ENCODE results near the gene BET1L.
"Not testable (repeated sequence)": the region's sequence is repeated elsewhere in the genome, so short reads cannot be mapped to it uniquely, and the experiment has no call there.

Gene BET1L

DNA sequence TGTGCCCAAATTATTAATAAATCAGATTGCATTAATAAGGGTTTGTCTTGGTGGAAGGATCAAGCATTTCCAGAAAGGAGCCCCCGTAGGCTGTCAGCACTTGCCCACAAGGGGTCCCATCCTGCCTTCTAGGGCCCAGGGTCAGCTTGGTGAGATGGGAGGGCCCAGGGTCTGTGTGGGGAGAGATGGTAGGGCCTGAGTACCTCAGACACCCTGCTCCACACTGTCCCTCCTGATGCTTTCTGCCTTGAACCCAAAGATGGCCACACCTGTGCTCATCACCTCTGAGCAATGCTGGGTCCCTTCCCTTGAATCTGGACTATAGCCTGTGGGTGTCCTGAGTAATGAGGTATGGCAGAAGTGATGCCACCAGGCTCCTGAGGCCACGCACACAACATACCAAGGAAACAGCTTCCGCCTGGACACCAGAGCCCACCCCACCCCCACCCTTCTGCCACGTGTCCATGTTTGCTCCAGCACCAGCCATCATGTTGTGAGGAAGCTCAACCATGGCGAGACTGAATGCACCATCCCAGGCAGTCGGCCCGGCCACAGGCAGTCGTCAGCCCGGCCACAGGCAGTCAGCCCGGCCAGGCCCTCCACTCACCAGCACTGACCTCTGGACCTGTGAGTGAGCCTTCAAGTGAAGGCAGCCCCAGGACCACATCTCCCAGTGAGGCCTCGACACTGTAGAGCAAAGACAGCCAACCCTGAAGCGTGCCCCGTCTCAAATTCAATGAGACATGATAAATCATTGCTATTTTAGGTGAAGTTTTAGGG, 6.8 kb downstream of the BET1L start:
- no peaks in the 10 kb centered on the region for H3K4me1 ChIP-seq (ENCODE audit: insufficient read depth, low read length)
- peaks cover 14% of the 10 kb centered on the region for H3K36me3 ChIP-seq (ENCODE audit: insufficient read depth, low read length)
- no peak overlapping the region for H3K27ac ChIP-seq (ENCODE audit: low read depth, low read length)
- no peak overlapping the region for H3K9ac ChIP-seq (ENCODE audit: low read depth, low read length)
- 94% methylated on average over 13 of the region's 13 CpGs for WGBS
- H3K9me3 ChIP-seq (ENCODE audit: insufficient read depth, low read depth, low read length), result no peaks in the 10 kb centered on the region
- no peak overlapping the region for H3K4me3 ChIP-seq (ENCODE audit: low read length)
- H3K27me3 ChIP-seq (ENCODE audit: insufficient read depth, low read length), result no peaks in the 10 kb centered on the region

DNA sequence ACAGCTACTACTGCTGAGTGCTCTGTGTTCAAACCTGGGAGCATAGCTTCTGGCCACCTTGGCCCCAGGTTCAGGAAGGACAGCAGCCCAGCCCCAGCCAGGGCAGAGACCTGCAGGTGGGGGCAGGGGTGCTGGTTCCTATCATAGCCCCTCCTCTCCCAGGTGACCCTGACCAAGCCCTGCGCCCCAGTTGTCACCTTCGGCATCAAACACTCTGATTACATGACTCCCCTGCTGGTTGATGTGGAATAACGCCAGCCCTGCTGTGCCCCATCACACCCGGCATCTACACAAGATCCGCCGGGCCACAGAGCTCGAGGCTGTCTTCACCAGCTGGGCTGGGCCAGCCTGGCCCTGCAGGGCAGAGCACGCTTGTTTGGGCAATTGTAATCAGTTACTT, 7.4 kb downstream of the BET1L start:
- Histone ChIP-seq H3K9me3 (ENCODE audit: insufficient read depth, low read depth, low read length) (no peaks in the 10 kb centered on the region), H3K27me3 (ENCODE audit: insufficient read depth, low read length) (no peaks in the 10 kb centered on the region), H3K4me1 (ENCODE audit: insufficient read depth, low read length) (no peaks in the 10 kb centered on the region), H3K4me3 (ENCODE audit: low read length) (no peak overlapping the region), H3K36me3 (ENCODE audit: insufficient read depth, low read length) (peaks cover 7% of the 10 kb centered on the region), H3K9ac (ENCODE audit: low read depth, low read length) (no peak overlapping the region), H3K27ac (ENCODE audit: low read depth, low read length) (no peak overlapping the region)
- 89% methylated on average over 8 of the region's 8 CpGs for WGBS

DNA sequence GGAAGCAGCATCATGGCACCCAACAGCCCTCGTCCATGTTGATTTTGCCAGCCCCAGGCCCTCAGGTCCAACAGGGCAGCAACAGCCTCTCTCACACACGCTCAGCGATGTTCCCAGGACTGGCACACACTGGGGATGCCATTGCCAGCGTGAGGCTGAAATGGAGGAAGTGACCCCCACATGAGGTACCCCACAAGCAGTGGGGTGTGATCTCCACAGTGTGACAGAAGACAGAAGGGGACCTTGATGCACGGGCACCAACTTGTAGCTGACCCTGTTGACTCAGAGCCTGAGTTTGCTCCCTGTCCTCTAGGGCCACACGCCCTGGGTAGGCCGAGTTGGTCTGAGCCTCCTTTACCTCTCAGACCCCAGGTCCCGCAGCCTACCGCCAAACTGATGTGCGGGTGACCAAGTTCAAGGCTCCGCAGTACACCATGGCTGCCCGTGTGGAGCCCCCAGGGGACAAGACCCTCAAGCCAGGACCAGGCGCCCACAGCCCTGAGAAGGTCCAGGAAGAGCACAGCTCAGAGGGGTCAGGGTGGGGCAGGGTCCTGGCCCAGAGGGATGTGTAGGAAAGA, 8.1 kb downstream of the BET1L start:
- 87% methylated on average over 13 of the region's 13 CpGs for WGBS
- H3K9me3 ChIP-seq (ENCODE audit: insufficient read depth, low read depth, low read length), result no peaks in the 10 kb centered on the region
- H3K4me3 ChIP-seq (ENCODE audit: low read length), result no peak overlapping the region
- H3K27ac ChIP-seq (ENCODE audit: low read depth, low read length), result no peak overlapping the region
- H3K4me1 ChIP-seq (ENCODE audit: insufficient read depth, low read length), result no peaks in the 10 kb centered on the region
- no peak overlapping the region for H3K9ac ChIP-seq (ENCODE audit: low read depth, low read length)
- H3K36me3 ChIP-seq (ENCODE audit: insufficient read depth, low read length), result peaks cover under 1% of the 10 kb centered on the region; the same call in 1 of the 2 replicates
- no peaks in the 10 kb centered on the region for H3K27me3 ChIP-seq (ENCODE audit: insufficient read depth, low read length)

DNA sequence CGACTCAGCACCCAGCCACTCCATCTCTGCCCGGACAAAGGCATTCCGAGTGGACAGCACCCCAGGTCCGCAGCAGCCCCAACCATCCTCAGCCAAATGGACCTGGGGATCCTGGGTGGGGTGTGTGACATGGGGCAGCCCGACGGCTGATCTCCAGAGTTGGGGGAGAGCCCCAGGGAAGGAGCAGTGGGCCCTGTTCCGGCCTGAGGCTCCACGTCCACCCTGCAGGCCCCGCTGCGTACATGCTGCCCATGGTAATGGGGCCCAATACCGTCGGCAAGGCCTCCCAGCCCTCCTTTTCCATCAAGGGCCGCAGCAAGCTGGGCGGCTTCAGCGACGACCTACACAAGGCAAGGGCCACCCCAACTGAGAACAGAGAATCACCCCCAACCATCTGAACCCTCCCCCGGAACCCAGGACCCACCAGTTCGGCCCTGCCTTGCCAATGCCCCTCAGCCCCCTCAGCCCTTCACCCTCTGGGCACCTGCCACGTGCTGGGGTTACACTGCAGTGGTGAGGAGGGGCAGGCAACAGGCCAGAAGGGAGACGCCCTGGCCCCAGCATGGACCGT, 8.9 kb downstream of the BET1L start:
- Histone ChIP-seq H3K27me3 (ENCODE audit: insufficient read depth, low read length) (no peaks in the 10 kb centered on the region), H3K27ac (ENCODE audit: low read depth, low read length) (no peak overlapping the region), H3K4me3 (ENCODE audit: low read length) (no peak overlapping the region), H3K9me3 (ENCODE audit: insufficient read depth, low read depth, low read length) (no peaks in the 10 kb centered on the region), H3K36me3 (ENCODE audit: insufficient read depth, low read length) (no peaks in the 10 kb centered on the region), H3K4me1 (ENCODE audit: insufficient read depth, low read length) (no peaks in the 10 kb centered on the region), H3K9ac (ENCODE audit: low read depth, low read length) (no peak overlapping the region)
- 85% methylated on average over 21 of the region's 21 CpGs for WGBS

DNA sequence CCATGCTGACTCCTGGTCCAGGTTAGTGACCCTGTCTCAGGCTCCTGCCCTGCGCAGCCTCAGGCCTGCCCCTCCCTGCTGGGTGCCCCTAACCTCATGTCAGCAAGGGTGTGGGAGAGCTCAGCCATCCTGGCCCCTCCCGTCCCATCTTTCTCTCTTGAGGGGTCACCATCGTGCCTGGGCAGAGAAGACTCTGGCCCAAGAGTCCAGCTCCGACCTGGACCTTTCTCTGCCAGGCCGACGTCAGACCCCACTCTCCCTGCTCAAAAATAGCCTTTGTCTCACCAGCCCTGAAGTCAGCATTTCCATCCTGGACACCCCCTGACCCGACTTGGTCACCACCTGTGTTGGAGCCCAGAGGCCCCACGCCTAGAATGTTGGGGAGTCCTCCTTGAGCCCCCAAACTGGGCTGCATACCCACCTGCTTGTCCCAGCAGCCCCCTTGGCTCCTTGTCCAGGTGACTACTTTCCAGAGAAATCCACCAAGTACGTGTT, 9.4 kb downstream of the BET1L start:
- Histone ChIP-seq H3K9ac (ENCODE audit: low read depth, low read length) (no peak overlapping the region), H3K27me3 (ENCODE audit: insufficient read depth, low read length) (no peaks in the 10 kb centered on the region), H3K27ac (ENCODE audit: low read depth, low read length) (no peak overlapping the region), H3K4me3 (ENCODE audit: low read length) (no peak overlapping the region), H3K9me3 (ENCODE audit: insufficient read depth, low read depth, low read length) (no peaks in the 10 kb centered on the region), H3K4me1 (ENCODE audit: insufficient read depth, low read length) (no peaks in the 10 kb centered on the region), H3K36me3 (ENCODE audit: insufficient read depth, low read length) (no peaks in the 10 kb centered on the region)
- WGBS, result 92% methylated on average over 9 of the region's 9 CpGs

DNA sequence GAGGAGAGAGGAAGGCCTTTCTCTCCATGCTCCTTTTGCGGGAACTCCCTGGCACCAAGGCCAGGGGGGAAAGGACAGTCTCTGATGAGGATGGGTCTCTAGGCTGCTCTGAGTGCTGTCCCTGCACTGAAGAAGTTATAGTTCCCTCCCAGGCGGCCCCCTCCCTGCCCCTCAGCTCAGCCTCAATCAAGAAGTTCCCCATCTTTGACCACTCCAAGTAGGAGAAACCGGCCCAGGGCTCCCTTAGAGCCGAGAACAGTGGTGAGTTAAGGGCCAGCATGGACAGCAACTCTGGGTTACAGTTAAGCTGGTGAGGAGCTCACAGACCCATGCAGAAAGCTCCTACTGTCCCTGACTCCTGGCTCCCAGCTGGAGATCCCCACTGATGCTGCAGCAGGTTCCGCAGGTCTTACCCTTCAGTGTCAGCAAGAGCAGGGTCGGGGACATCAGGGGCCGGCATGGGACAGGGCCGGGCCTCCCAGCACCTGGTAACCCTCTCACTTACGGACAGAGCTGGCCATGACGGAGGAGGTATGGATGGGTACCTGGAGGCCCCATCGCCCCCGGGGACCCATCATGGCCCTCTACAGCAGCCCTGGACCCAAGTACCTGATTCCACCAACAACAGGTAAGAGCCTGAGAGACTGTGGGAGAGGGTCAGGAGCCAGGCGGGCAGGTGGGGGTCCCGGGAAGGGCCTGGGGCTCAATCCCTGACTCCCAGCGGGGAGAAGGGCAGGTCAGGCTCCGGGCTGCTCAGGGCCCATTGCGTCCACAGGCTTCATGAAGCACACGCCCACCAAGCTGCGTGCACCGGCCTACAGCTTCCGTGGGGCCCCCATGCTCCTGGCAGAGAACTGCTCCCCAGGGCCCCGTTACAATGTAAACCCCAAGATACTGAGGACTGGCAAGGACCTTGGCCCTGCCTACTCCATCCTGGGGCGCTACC, 10.1 kb downstream of the BET1L start:
- Histone ChIP-seq H3K4me3 (ENCODE audit: low read length) (no peak overlapping the region), H3K9me3 (ENCODE audit: insufficient read depth, low read depth, low read length) (no peaks in the 10 kb centered on the region), H3K27me3 (ENCODE audit: insufficient read depth, low read length) (no peaks in the 10 kb centered on the region), H3K27ac (ENCODE audit: low read depth, low read length) (no peak overlapping the region), H3K36me3 (ENCODE audit: insufficient read depth, low read length) (no peaks in the 10 kb centered on the region), H3K9ac (ENCODE audit: low read depth, low read length) (no peak overlapping the region), H3K4me1 (ENCODE audit: insufficient read depth, low read length) (no peaks in the 10 kb centered on the region)
- 91% methylated on average over 23 of the region's 23 CpGs for WGBS

DNA sequence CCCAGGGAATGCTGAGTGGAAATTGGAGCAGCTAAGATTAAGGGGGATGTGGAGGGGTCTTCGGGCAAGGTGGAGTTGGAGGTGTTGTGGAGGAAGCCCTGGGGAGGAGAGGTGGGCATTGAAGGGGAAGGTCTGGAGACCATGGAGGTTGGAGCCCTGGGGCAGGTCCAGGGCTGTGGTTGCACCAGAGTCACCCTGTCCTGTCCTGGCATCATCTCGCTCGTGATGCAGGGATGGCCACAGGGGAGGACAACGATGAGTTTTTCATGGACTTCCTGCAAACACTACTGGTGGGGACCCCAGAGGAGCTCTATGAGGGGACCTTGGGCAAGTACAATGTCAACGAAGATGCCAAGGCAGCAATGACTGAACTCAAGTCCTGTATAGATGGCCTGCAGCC, 13.7 kb downstream of the BET1L start:
- WGBS, result 85% methylated on average over 5 of the region's 5 CpGs

DNA sequence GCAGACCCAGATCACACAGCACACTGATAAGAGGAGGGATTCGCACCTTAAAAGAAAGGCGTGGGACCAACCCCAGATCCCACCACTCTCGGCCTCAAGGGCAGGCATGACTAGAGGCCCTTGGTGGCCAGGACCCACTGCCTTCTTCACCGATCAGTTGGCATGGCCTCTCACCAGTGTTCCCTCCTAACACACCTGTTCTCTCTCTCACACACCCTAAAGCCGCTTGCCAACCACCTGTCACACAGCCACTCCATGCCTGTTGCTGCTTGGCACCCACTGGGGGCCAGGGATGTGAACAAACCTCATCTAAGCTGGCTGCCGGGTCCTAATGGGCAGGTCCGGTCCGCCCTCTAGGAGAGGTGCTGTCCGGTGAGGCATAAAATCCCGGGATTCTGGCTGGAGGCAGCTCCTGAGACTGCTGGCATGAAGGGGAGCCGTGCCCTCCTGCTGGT, 14.5 kb downstream of the BET1L start, which contains the start of gene SCGB1C1:
TSS of gene SCGB1C1 (plus strand) at position 405 of the 455 bp plus-strand sequence. CDS start at position 427, 22 bp downstream.
- H3K9ac ChIP-seq (ENCODE audit: low read depth, low read length); H3K4me1 ChIP-seq (ENCODE audit: insufficient read depth, low read length); H3K4me3 ChIP-seq (ENCODE audit: low read length); H3K9me3 ChIP-seq (ENCODE audit: insufficient read depth, low read depth, low read length); H3K27me3 ChIP-seq (ENCODE audit: insufficient read depth, low read length); H3K27ac ChIP-seq (ENCODE audit: low read depth, low read length); H3K36me3 ChIP-seq (ENCODE audit: insufficient read depth, low read length): not testable (repeated sequence)
- 92% methylated on average over 2 of the region's 11 CpGs for WGBS

More for the DNA sequence above, 13.7 kb downstream of the BET1L start:
- H3K4me3 ChIP-seq (ENCODE audit: low read length); H3K4me1 ChIP-seq (ENCODE audit: insufficient read depth, low read length); H3K27me3 ChIP-seq (ENCODE audit: insufficient read depth, low read length); H3K9ac ChIP-seq (ENCODE audit: low read depth, low read length); H3K36me3 ChIP-seq (ENCODE audit: insufficient read depth, low read length); H3K27ac ChIP-seq (ENCODE audit: low read depth, low read length); H3K9me3 ChIP-seq (ENCODE audit: insufficient read depth, low read depth, low read length): not testable (repeated sequence)

DNA sequence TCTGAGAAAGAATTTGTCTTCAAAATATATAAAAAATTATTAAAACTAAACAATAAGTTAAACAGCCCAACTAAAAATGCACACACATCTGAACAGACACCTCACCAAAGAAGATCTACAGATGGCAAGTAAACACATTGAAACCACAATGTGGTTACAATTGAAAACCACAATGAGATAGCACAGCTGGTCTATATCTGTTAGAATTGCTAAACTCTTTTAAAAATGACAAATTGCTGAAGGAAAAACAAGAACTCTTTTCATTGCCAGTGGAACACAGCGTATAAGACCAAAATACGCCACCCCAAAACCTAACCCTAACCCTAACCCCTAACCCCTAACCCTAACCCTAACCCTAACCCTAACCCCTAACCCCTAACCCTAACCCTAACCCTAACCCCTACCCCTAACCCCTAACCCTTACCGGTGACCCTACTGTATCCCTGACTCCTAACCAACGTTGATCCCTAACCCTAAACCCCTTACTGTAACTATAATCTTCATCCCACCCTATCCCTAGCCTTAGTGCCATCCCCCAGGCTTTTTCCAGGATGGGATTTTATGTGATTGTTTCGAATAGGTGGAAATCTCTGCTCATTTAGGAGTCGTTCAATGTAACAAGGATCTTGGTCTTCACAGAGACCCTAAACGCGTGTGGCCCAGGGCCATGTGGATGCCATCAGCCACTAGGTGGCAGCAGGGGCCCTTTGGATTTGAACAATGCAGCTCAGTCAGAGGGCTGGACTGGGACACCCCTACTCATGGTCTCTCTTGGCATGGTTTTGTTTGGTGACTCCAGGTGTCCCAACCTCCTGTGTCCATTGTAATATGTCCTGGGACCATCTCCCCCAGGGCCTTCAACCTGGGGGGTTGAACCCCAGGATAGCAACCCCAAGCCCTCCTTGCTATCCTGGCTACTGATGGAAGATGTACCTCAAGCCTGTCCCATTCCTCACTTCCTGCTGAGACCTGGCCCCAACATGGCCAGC, 15.4 kb downstream of the BET1L start:
- H3K4me3 ChIP-seq (ENCODE audit: low read length); H3K4me1 ChIP-seq (ENCODE audit: insufficient read depth, low read length); H3K27ac ChIP-seq (ENCODE audit: low read depth, low read length); H3K36me3 ChIP-seq (ENCODE audit: insufficient read depth, low read length); H3K27me3 ChIP-seq (ENCODE audit: insufficient read depth, low read length); H3K9ac ChIP-seq (ENCODE audit: low read depth, low read length); H3K9me3 ChIP-seq (ENCODE audit: insufficient read depth, low read depth, low read length): not testable (repeated sequence)
- 79% methylated on average over 2 of the region's 8 CpGs for WGBS

DNA sequence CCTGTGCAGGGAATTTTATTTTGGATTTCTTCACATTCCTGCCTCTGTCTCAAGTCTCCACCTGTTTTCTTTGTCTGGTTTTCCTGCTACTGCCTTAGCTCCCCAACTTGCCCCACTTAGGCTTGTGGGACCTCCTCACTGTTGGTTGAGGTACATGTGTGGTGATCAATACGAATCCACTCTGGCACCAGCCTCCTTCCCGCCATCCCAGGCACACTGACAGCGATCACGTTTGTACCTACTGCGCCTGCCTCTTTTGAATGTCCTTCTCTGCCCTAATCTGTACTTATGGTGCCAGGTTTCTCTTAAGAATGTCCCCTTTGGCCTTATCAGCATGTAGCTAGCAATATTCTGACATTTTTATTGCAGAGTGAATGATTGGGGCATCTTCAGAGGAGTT, 16.7 kb downstream of the BET1L start:
- not testable (repeated sequence) for H3K27me3 ChIP-seq (ENCODE audit: insufficient read depth, low read length); H3K27ac ChIP-seq (ENCODE audit: low read depth, low read length); H3K4me1 ChIP-seq (ENCODE audit: insufficient read depth, low read length); H3K36me3 ChIP-seq (ENCODE audit: insufficient read depth, low read length); H3K9ac ChIP-seq (ENCODE audit: low read depth, low read length); H3K4me3 ChIP-seq (ENCODE audit: low read length); H3K9me3 ChIP-seq (ENCODE audit: insufficient read depth, low read depth, low read length)
- 88% methylated on average over 4 of the region's 5 CpGs for WGBS
